ENCODE data around the gene LILRA1.

DNA sequence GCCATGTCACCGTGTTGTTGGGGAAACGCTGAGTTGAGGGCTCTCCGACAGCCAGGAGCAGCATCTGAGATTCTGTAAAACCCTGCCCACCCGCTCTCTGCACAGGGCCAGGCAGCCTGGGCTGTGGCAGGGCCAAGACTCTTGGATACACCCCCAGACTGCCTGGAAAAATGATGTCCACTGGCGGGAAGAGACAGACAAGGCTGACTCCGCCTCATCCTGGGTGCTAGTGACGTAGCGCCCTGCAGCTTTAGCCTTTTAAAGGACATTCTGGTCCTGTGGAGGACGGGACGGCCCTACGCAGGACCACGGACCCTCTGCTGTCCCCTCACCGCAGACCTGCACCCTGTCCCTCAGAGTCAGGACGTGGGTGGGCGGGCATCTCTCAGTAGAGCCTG lies 40.5 kb upstream of the LILRA1 start:
- TF ChIP-seq, protein P1, sequence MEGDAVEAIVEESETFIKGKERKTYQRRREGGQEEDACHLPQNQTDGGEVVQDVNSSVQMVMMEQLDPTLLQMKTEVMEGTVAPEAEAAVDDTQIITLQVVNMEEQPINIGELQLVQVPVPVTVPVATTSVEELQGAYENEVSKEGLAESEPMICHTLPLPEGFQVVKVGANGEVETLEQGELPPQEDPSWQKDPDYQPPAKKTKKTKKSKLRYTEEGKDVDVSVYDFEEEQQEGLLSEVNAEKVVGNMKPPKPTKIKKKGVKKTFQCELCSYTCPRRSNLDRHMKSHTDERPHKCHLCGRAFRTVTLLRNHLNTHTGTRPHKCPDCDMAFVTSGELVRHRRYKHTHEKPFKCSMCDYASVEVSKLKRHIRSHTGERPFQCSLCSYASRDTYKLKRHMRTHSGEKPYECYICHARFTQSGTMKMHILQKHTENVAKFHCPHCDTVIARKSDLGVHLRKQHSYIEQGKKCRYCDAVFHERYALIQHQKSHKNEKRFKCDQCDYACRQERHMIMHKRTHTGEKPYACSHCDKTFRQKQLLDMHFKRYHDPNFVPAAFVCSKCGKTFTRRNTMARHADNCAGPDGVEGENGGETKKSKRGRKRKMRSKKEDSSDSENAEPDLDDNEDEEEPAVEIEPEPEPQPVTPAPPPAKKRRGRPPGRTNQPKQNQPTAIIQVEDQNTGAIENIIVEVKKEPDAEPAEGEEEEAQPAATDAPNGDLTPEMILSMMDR (IDR thresholded peaks at IDR 0.05): no peak
- TF ChIP-seq POLR2A (IDR thresholded peaks at IDR 0.05): no peak
